Measurements from ENCODE around the gene JMJD8.
"Not testable (repeated sequence)": the region's sequence is repeated elsewhere in the genome, so short reads cannot be mapped to it uniquely, and the experiment has no call there.

JMJD8 gene

DNA sequence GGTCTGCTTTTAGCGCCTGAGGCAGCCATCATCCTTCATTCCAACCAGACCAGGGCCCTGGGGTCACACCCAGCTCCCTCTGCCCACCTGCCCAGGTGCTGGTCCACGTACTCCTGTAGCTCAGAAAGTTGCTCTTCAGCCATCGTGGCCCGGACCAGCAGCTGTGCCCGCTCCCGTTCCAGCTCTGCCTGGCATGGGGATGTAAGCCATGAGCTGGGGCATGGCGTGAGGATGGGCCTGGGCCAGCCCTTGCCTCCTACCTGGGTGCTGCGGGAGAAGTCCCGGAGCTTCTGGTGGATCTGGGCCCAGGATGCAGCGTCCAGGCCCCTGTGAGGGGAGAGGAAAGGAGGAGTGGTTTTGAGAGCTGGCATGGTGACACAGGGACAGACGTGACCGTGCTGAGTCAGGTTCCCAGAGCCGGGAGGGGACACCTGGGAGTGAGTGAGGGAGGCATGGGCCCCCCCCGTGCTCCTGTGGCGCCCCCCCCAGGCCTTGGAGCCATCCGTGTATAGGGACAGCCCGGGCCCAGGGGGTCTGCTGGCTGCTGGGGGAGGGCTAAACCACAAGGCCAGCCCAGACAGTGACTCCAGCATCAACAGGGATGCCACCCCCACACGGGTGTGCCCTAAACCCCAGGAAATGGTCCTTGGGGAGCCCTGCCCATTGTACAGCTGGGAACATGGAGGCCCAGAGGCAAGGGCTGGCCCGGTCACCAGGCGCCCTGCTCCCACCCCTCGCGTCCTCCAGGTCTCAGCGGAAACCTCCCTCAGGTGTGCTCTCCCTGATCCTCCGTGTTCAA lies 38.9 kb upstream of the JMJD8 start:
- no peak for DNase-seq (ENCODE audit: low read depth in 2 of 2)

GRCh38 chr16:721765-722540 lies 37.8 kb upstream of the JMJD8 start:
- no peak for DNase-seq (ENCODE audit: low read depth in 2 of 2)

DNA sequence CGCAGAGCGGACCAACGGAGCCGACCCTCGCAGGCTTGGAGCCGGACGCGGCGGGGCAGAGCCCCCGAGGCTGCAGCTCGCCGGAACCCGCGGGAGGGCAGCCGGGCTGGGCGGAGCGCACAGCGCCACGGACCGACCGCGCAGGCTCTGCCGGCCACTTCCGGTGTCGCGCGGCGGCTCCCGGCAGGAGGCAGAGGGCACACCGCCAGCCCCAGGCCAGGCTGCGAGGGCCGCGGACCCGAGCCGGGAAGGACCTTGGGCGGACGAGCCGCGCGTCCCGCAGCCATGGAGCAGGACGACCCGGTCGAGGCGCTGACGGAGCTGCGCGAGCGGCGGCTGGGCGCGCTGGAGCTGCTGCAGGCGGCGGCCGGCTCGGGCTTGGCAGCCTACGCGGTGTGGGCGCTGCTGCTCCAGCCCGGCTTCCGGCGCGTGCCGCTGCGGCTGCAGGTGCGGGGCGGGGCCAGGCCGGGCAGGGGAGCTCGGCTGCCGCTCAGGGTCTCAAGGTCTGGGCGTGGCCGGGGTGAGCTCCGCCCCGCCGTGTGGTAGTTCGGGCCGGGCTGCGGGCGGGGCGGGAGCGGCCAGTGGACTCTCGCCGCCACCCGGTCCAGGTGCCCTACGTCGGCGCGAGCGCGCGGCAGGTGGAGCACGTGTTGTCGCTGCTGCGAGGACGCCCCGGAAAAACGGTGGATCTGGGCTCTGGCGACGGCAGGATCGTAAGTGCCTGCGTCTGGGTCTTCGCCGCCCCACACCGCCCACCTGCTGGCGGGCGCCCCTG lies 37.0 kb upstream of the JMJD8 start, which contains the start of gene ANTKMT:
Gene ANTKMT (plus strand): TSS at position 157 of the 775 bp plus-strand sequence. CDS start 129 bp downstream, at position 286.
- DNase-seq (ENCODE audit: low read depth in 2 of 2): peak; percentile 36 to 59

DNA sequence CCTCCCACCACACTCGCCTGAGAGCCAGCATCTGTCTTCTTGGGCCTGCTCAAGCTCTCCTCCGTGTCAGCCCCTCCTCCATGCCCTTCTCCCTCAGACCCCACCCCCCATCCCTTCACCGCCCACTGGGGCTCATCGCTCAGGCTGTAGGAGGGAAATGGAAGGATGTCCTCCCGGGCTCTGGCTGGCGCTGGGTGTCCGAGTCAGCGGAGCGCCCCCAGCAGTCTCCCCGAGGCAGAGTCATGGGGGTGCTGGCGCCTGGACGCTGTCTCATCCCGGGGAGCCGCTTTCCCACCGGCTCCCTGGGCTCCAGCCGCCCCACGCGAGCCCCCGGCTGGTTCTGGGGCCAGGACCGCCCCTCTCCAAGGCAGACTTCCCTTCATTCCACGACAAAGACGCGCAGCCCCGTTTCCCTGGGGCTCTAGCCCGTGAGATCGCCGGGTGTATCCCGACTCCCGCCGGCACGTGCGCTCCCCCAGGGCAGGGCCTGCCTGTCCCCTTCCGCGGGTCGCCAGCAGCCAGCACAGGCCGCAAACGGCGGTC lies 36.4 kb upstream of the JMJD8 start:
- no peak for DNase-seq (ENCODE audit: low read depth in 2 of 2)

DNA sequence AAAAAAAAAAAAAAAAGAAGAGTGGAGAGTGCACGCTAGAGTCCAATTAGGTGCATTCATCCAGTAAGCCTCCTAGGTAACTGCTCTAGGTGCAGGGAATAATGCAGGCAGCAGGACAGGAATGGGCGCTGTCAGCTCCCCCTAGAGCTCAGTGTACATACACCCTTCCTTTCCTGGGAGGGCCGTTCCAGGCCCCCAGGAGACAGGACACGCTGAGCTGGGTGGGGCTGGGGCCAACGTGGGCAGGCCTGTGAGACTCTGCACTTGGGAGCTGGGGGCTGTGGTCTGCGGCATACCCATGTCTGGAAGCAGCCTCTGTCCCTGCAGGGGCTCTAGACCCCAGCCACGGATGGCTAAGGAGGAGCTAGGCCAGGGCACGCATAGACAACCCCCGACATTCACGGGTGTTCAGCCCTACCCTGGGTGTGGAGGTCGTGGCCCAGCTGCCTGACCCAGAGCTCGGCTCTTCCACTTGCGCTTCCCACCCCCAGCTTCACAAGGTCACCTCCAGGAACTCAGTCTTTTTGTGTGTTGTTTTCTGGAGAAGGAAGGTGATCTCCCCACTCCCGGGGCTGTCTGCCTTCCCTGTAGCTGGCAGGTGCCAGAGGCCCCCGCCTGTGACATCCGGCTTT lies 35.8 kb upstream of the JMJD8 start:
- no peak for DNase-seq (ENCODE audit: low read depth in 2 of 2)

GRCh38 chr16:718922-719321 lies 34.8 kb upstream of the JMJD8 start:
- DNase-seq (ENCODE audit: low read depth in 2 of 2): no peak

DNA sequence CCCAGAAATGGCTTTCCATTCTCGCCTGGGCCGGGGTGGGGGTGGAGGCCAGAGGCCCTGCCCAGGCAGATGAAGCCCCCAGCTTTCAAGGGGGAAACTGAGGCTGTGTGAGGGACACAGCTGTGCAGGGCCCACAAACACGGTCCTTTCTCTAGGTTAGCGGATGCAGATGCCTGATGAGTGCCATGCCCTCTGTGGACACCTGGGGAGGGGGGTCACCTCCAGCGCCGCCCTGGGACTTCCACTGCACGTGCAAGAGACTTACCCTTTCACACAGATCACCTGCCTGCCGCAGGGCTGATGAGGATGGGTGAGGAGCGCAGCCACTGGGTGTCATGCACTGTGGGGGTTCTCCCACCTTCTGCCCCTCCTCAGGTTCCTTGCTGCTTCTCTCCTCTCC lies 34.3 kb upstream of the JMJD8 start:
- DNase-seq (ENCODE audit: low read depth in 2 of 2): no peak

DNA sequence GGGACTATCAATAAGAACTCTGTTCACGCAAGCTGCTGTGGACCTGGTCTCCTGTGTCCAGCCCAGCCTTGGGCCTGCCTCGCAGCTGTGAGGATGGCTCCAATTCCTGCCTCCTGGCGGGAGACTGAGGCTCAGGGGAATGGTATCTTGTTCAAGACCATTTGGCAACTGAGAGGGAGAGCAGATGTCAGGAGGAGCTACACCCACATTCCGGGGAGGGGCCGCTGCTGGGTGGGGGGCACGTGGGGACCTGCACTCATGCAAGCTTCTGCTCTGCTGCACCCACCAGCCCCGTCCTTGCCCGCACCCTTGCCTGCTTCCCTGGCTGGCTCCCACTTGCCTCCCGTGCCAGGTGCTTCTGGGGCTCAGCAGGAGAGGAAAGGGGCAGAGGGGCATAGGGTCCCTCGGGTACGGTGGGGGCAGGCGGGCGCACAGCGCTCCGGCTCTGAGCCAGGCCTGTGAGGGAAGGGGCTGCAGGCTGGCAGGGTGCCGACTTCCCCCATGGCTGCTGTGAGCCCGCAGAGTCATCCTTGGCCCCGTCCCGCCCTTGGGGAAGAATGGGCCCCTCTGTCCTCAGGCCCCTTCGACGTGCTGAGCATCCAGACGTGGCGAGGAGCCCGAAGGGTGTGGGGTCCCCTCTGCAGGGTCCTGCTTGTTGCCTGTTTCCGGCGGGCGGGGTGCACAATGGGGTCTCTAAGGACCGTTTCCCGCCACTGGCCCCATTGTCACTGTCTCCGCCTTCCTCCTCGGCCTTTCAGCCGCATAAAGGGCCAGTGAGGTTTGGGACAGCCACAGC lies 33.5 kb upstream of the JMJD8 start:
- DNase-seq (ENCODE audit: low read depth in 2 of 2): no peak

DNA sequence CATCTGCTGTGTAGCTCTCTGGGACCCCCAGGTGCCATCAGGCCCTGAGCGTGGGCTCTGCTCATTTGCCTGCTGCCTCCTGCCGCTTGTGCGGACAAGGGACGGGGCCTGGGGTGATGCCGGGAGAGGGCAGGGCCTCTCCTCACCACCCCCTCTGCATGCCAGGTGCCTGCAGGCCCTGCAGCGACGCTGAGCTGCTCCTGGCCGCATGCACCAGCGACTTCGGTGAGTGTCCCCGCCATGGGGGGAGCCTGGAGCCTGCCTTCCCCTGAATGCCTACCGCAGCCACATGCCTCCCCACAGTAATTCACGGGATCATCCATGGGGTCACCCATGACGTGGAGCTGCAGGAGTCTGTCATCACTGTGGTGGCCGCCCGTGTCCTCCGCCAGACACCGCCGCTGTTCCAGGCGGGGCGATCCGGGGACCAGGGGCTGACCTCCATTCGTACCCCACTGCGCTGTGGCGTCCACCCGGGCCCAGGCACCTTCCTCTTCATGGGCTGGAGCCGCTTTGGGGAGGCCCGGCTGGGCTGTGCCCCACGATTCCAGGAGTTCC lies 32.7 kb upstream of the JMJD8 start:
- DNase-seq (ENCODE audit: low read depth in 2 of 2): no peak

- no peak for DNase-seq (ENCODE audit: low read depth in 2 of 2)
Observed at GRCh38 chr16:716200-716568, 32.0 kb upstream of the JMJD8 start.

DNA sequence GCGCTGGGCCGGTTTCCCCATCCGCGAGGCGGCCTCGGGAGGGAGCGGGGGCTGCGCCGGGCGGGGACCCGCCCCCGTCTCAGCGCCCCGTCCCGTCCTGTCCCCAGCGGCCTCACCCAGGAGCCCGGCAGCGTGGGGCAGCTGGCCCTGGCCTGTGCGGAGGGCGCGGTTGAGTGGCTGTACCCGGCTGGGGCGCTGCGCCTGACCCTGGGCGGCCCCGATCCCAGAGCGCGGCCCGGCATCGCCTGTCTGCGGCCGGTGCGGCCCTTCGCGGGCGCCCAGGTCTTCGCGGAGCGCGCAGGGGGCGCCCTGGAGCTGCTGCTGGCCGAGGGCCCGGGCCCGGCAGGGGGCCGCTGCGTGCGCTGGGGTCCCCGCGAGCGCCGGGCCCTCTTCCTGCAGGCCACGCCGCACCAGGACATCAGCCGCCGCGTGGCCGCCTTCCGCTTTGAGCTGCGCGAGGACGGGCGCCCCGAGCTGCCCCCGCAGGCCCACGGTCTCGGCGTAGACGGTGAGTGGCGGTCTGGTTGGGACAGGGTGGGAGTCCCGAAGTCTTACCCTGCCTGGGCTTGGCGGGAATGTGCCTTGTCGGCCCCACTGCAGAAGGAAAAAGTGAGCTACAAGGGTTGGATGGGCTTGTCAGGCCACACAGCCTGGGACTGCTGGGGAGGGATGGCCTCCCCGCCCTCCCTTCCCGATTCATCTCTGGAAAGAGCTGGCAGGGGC lies 31.5 kb upstream of the JMJD8 start:
- DNase-seq (ENCODE audit: low read depth in 2 of 2): no peak

GRCh38 chr16:714558-715476 lies 30.7 kb upstream of the JMJD8 start, which contains the start of gene METRN:
Gene METRN (plus strand): TSS chr16:715118. CDS start chr16:715290, 172 bp downstream.
- DNase-seq (ENCODE audit: low read depth in 2 of 2): peak; percentile 72 to 79

GRCh38 chr16:714079-714478 lies 29.9 kb upstream of the JMJD8 start:
- DNase-seq (ENCODE audit: low read depth in 2 of 2): no peak

GRCh38 chr16:712740-713250 lies 28.7 kb upstream of the JMJD8 start:
- not testable (repeated sequence) for DNase-seq (ENCODE audit: low read depth in 2 of 2)

GRCh38 chr16:711548-712320 lies 27.6 kb upstream of the JMJD8 start:
- DNase-seq (ENCODE audit: low read depth in 2 of 2): peak in 1 of 2 donors; percentile 58

DNA sequence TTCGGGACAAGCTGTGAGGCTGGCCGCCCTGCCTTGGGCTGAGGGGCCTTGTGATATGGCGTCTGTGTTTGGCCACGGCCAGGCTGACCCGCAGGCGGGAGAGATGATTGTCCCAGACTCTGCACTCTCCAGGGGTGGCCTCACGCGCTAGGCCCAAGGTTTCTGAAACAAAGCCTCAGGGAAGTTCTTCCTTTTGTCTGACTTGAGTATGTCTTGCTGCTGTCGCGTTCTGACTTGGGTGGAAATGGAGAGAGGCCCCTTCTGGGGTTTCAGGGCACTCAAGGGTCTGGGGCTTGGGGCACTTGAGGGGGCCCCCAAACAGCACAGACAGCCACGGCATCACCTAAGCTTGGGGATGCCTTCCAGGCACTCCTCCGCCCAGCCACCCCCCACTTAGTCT lies 26.9 kb upstream of the JMJD8 start:
- DNase-seq (ENCODE audit: low read depth in 2 of 2): no peak

DNA sequence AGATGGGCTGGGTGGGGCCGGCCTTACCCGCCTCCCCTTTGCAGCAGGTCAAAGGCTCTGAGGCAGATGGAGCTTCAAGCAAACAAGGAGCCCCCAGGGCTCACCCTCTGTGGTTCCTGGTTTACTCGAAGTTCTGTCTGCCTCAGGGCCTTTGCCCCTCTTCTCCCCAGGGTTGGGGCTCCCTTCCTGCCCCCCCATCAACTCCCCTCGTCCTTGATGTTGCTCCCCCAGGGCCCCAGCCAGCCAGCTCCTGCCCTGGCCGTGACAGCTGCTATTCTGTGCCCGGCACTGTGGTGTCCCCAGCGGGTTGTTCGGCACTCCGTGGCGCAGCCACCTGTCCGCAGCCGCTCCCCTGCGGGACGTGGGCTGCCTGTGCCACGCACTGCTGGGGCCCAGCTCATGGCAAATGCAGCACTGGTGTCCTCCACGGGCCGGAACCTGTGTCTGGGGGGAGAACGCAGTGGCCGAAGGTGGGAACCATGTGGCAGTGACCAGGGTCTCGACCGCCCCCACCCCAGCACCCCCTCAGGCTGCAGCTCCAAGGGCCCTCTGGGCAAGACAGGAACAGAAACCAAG lies 26.5 kb upstream of the JMJD8 start:
- no peak for DNase-seq (ENCODE audit: low read depth in 2 of 2)

Measured in stimulated activated CD8-positive, alpha-beta memory T cell treated with anti-CD3 and anti-CD28 coated beads, Interleukin-15, amount 100 ng/mL, for 4 hours (primary cell).